HEK293T (cell line): ENCODE results near the gene CSNK1G1.

Source experiments
- ARNT ChIP-seq: fragments of 450-650 bp; IDR thresholded peaks from 2 replicates; pipeline ENCODE4 v1.6.1; 2017; ENCODE audit warnings: mild to moderate bottlenecking
- BHLHE40 ChIP-seq: fragments of 450-650 bp; IDR thresholded peaks from 2 replicates; pipeline ENCODE4 v1.6.1; 2016; ENCODE audit warnings: mild to moderate bottlenecking, moderate library complexity, borderline replicate concordance
- FOXM1 ChIP-seq: fragments of 450-650 bp; IDR thresholded peaks from 2 replicates; pipeline ENCODE4 v1.6.1; 2017; ENCODE audit warnings: mild to moderate bottlenecking, borderline replicate concordance
- NFRKB ChIP-seq: fragments of 450-650 bp; IDR thresholded peaks from 2 replicates; pipeline ENCODE4 v1.6.1; 2016; ENCODE audit warnings: mild to moderate bottlenecking, moderate library complexity
- SP1 ChIP-seq: fragments of 450-650 bp; IDR thresholded peaks from 2 replicates; pipeline ENCODE4 v1.6.1; 2017
- SUZ12 ChIP-seq: fragments of 450-650 bp; IDR thresholded peaks from 2 replicates; pipeline ENCODE4 v1.6.1; 2016; ENCODE audit warnings: mild to moderate bottlenecking
- ZNF384 ChIP-seq: fragments of 450-650 bp; IDR thresholded peaks from 2 replicates; pipeline ENCODE4 v1.6.1; 2016
- TF ChIP-seq, protein P1 (sequence below): fragments of 450-650 bp; IDR thresholded peaks from 2 replicates; pipeline ENCODE4 v1.6.1; 2016

DNA sequence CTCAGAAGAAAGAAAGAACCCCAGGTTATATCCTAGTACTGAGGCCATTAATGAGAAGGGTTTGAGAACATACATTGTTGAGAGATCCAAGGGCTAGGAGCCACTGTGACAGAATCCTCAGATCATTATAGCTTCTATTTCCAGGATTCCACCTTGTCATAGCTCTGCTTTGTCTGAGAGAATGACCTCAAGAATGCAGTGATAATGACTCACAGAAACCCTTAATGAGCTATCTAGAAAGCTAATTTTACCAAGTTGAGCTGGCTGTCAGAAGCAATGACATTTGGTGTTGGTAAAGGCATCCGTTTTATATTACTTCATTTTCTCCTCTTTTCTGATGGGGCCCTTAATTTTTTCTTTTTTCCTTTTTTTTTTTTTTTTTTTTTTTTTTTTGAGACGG, 42.6 kb upstream of the CSNK1G1 start:
- no peak for TF ChIP-seq SP1
- no peak for TF ChIP-seq FOXM1
- TF ChIP-seq, protein P1, sequence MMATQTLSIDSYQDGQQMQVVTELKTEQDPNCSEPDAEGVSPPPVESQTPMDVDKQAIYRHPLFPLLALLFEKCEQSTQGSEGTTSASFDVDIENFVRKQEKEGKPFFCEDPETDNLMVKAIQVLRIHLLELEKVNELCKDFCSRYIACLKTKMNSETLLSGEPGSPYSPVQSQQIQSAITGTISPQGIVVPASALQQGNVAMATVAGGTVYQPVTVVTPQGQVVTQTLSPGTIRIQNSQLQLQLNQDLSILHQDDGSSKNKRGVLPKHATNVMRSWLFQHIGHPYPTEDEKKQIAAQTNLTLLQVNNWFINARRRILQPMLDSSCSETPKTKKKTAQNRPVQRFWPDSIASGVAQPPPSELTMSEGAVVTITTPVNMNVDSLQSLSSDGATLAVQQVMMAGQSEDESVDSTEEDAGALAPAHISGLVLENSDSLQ, result no peak
- no peak for TF ChIP-seq SUZ12
- TF ChIP-seq BHLHE40, result no peak
- TF ChIP-seq ARNT, result no peak
- no peak for TF ChIP-seq NFRKB
- TF ChIP-seq ZNF384, result no peak
